ENCODE results near the gene CHST6. TPM values are rescaled to one million over a fixed set of nuclear protein-coding genes. Genes with fewer than 3 reads are reported as not detected.

CHST6 gene
- polyA plus RNA-seq, 4 donors, result 1.0 to 10.1 (median 5.0) TPM

- FAIRE-seq (no peak), DNase-seq (no peak)
- Histone ChIP-seq H3K4me1 (ENCODE audit: control insufficient read depth in 3 of 3, insufficient read depth in 2 of 3, low read depth in 1 of 3, low read length in 2 of 3) (no peaks in the 10 kb centered on the region), H3K9me3 (ENCODE audit: control insufficient read depth in 2 of 2, insufficient read depth in 1 of 2, low read depth in 1 of 2, low read length in 1 of 2) (no peaks in the 10 kb centered on the region), H3K27me3 (ENCODE audit: control insufficient read depth in 3 of 3, insufficient read depth in 3 of 3, low read length in 3 of 3) (no peaks in the 10 kb centered on the region), H3K36me3 (ENCODE audit: control insufficient read depth in 3 of 3, insufficient read depth in 2 of 3, low read depth in 1 of 3, low read length in 3 of 3) (no peaks in the 10 kb centered on the region), H3K27ac (ENCODE audit: low read depth in 1 of 3, low read length in 2 of 3) (no peak overlapping the region), H3K4me3 (ENCODE audit: low read depth in 1 of 3, low read length in 3 of 3) (no peak overlapping the region)
- WGBS, 3 donors, result 14 to 50% (median 45%) methylated on average over 4 of the region's 4 CpGs
Observed at GRCh38 chr16:75477680-75478473, 17.4 kb downstream of the CHST6 start.

DNA sequence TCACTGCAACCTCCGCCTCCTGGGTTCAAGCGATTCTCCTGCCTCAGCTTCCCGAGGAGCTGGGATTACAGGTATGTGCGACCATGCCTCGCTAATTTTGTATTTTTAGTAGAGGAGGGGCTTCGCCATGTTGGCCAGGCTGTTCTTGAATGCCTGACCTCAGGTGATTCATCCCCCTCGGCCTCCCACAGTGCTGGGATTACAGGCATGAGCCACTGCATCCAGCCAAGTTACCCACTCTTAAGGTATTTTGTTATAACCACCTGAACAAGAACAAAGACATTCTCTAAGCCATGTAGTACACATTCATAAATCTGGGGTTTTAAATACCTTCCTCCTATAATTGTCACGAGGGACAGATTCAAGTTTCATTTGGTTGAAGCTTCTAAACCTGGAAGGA is 18.4 kb downstream of the CHST6 start:
- Histone ChIP-seq H3K4me3 (ENCODE audit: low read depth in 1 of 3, low read length in 3 of 3) (no peak overlapping the region), H3K27ac (ENCODE audit: low read depth in 1 of 3, low read length in 2 of 3) (no peak overlapping the region), H3K4me1 (ENCODE audit: control insufficient read depth in 3 of 3, insufficient read depth in 2 of 3, low read depth in 1 of 3, low read length in 2 of 3) (no peaks in the 10 kb centered on the region), H3K36me3 (ENCODE audit: control insufficient read depth in 3 of 3, insufficient read depth in 2 of 3, low read depth in 1 of 3, low read length in 3 of 3) (peaks cover 0 to 2% (median 0%) of the 10 kb centered on the region in 3 donors), H3K27me3 (ENCODE audit: control insufficient read depth in 3 of 3, insufficient read depth in 3 of 3, low read length in 3 of 3) (no peaks in the 10 kb centered on the region), H3K9me3 (ENCODE audit: control insufficient read depth in 2 of 2, insufficient read depth in 1 of 2, low read depth in 1 of 2, low read length in 1 of 2) (no peaks in the 10 kb centered on the region)
- DNase-seq, result no peak
- no peak for FAIRE-seq
- 85 to 91% (median 87%) methylated on average over 8 of the region's 8 CpGs for WGBS, 3 donors

GRCh38 chr16:75475420-75475847 is 19.8 kb downstream of the CHST6 start:
- WGBS, 3 donors, result 91 to 94% (median 93%) methylated on average over 2 of the region's 2 CpGs
- H3K27ac ChIP-seq (ENCODE audit: low read depth in 1 of 3, low read length in 2 of 3), result no peak overlapping the region
- H3K9me3 ChIP-seq (ENCODE audit: control insufficient read depth in 2 of 2, insufficient read depth in 1 of 2, low read depth in 1 of 2, low read length in 1 of 2), result no peaks in the 10 kb centered on the region
- FAIRE-seq (no peak), DNase-seq (no peak)
- H3K4me3 ChIP-seq (ENCODE audit: low read depth in 1 of 3, low read length in 3 of 3), result no peak overlapping the region
- H3K36me3 ChIP-seq (ENCODE audit: control insufficient read depth in 3 of 3, insufficient read depth in 2 of 3, low read depth in 1 of 3, low read length in 3 of 3), result peaks cover 0 to 2% (median 0%) of the 10 kb centered on the region in 3 donors
- H3K4me1 ChIP-seq (ENCODE audit: control insufficient read depth in 3 of 3, insufficient read depth in 2 of 3, low read depth in 1 of 3, low read length in 2 of 3), result no peaks in the 10 kb centered on the region
- H3K27me3 ChIP-seq (ENCODE audit: control insufficient read depth in 3 of 3, insufficient read depth in 3 of 3, low read length in 3 of 3), result no peaks in the 10 kb centered on the region

GRCh38 chr16:75472908-75473877 is 22.0 kb downstream of the CHST6 start:
- Histone ChIP-seq H3K4me3 (ENCODE audit: low read depth in 1 of 3, low read length in 3 of 3) (no peak overlapping the region), H3K27me3 (ENCODE audit: control insufficient read depth in 3 of 3, insufficient read depth in 3 of 3, low read length in 3 of 3) (no peaks in the 10 kb centered on the region), H3K9me3 (ENCODE audit: control insufficient read depth in 2 of 2, insufficient read depth in 1 of 2, low read depth in 1 of 2, low read length in 1 of 2) (no peaks in the 10 kb centered on the region), H3K4me1 (ENCODE audit: control insufficient read depth in 3 of 3, insufficient read depth in 2 of 3, low read depth in 1 of 3, low read length in 2 of 3) (no peaks in the 10 kb centered on the region), H3K36me3 (ENCODE audit: control insufficient read depth in 3 of 3, insufficient read depth in 2 of 3, low read depth in 1 of 3, low read length in 3 of 3) (peaks cover 0 to 2% (median 0%) of the 10 kb centered on the region in 3 donors), H3K27ac (ENCODE audit: low read depth in 1 of 3, low read length in 2 of 3) (no peak overlapping the region)
- FAIRE-seq (no peak), DNase-seq (no peak)
- WGBS, 3 donors, result 95 to 96% (median 95%) methylated on average over 17 of the region's 17 CpGs

GRCh38 chr16:75471723-75472633 is 23.3 kb downstream of the CHST6 start:
- Histone ChIP-seq H3K27me3 (ENCODE audit: control insufficient read depth in 3 of 3, insufficient read depth in 3 of 3, low read length in 3 of 3) (no peaks in the 10 kb centered on the region), H3K4me3 (ENCODE audit: low read depth in 1 of 3, low read length in 3 of 3) (no peak overlapping the region), H3K36me3 (ENCODE audit: control insufficient read depth in 3 of 3, insufficient read depth in 2 of 3, low read depth in 1 of 3, low read length in 3 of 3) (peaks cover 0 to 2% (median 0%) of the 10 kb centered on the region in 3 donors), H3K4me1 (ENCODE audit: control insufficient read depth in 3 of 3, insufficient read depth in 2 of 3, low read depth in 1 of 3, low read length in 2 of 3) (no peaks in the 10 kb centered on the region), H3K9me3 (ENCODE audit: control insufficient read depth in 2 of 2, insufficient read depth in 1 of 2, low read depth in 1 of 2, low read length in 1 of 2) (no peaks in the 10 kb centered on the region), H3K27ac (ENCODE audit: low read depth in 1 of 3, low read length in 2 of 3) (no peak overlapping the region)
- DNase-seq (peak; percentile 77), FAIRE-seq (no peak)
- WGBS, 3 donors, result 12 to 14% (median 13%) methylated on average over 10 of the region's 10 CpGs

DNA sequence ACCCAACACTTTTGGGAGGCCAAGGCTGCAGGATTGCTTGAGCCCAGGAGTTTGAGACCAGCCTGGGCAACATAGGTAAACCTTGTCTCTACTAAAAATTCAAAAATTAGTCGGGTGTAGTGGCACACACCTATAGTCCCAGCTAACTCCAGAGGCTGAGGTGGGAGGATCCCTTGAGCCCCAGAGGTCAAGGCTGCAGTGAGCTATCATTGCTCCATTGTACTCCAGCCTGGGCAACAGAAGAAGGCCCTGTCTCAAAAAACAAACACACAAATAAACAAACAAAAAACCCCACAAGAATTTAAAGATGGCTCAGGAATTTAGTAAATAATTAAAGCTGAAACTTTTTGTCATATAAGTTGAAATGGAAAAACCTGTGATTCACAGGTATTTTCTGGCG is 28.5 kb downstream of the CHST6 start:
- Histone ChIP-seq H3K4me1 (ENCODE audit: control insufficient read depth in 3 of 3, insufficient read depth in 2 of 3, low read depth in 1 of 3, low read length in 2 of 3) (peaks cover 0 to 3% (median 0%) of the 10 kb centered on the region in 3 donors), H3K4me3 (ENCODE audit: low read depth in 1 of 3, low read length in 3 of 3) (no peak overlapping the region), H3K27me3 (ENCODE audit: control insufficient read depth in 3 of 3, insufficient read depth in 3 of 3, low read length in 3 of 3) (no peaks in the 10 kb centered on the region), H3K36me3 (ENCODE audit: control insufficient read depth in 3 of 3, insufficient read depth in 2 of 3, low read depth in 1 of 3, low read length in 3 of 3) (no peaks in the 10 kb centered on the region), H3K27ac (ENCODE audit: low read depth in 1 of 3, low read length in 2 of 3) (no peak overlapping the region), H3K9me3 (ENCODE audit: control insufficient read depth in 2 of 2, insufficient read depth in 1 of 2, low read depth in 1 of 2, low read length in 1 of 2) (no peaks in the 10 kb centered on the region)
- 59 to 82% (median 68%) methylated on average over 2 of the region's 2 CpGs for WGBS, 3 donors
- FAIRE-seq (no peak), DNase-seq (no peak)

DNA sequence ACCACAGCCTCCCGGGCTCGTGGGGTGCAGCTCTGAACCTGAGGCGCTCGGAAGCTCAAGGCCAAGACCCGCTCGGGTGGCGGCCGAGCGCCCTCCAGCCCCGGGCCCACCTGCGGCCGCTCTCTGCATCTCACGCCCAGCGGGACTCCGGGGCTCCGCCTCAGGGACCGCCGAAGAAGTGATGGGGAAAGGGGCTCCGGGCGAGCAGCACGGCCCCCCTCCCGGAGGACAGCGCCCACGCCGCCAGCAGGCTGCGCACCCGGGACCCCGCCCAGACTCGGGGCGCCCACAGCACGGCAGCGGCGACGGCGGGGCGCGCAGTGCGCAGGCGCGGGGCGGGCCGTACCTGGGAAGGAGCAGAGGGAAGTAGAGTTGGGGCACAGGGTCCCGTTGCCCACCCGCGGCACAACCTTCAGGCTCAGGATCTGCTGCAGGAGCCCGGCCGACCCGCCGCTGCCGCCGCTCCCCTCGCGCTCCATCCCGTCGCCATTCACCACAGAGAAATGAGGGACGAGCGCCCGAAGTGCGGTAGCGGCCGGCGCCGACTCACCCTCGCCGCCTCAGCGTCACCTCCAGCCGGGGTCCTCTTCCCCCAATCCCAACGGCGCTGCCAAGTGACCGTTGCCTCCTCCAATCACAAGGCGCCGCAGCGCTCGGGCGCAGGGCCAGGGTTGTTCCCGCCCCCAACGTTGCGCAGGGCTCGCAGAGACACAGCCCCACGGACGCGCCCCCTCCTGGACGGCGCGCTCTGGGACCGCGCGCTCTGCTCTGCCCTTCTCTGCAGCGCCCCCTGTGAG is 30.9 kb downstream of the CHST6 start, which contains the start of gene TMEM170A:
TMEM170A (minus strand) TSS at position 568 of the 797 bp plus-strand sequence; CDS start at position 479, 89 bp downstream.
- WGBS, 3 donors, result 0% methylated on average over 51 to 89 of the region's 89 CpGs

More for the DNA sequence above, 30.9 kb downstream of the CHST6 start, which contains the start of gene TMEM170A:
- Histone ChIP-seq H3K27ac (ENCODE audit: low read depth in 1 of 3, low read length in 2 of 3) (peak within 1 kb of the TSS; percentile 95 to 100 (median 96)), H3K27me3 (ENCODE audit: control insufficient read depth in 3 of 3, insufficient read depth in 3 of 3, low read length in 3 of 3) (no peaks in the 10 kb centered on the region), H3K4me3 (ENCODE audit: low read depth in 1 of 3, low read length in 3 of 3) (peak within 1 kb of the TSS; percentile 71 to 95 (median 92)), H3K9me3 (ENCODE audit: control insufficient read depth in 2 of 2, insufficient read depth in 1 of 2, low read depth in 1 of 2, low read length in 1 of 2) (no peaks in the 10 kb centered on the region), H3K4me1 (ENCODE audit: control insufficient read depth in 3 of 3, insufficient read depth in 2 of 3, low read depth in 1 of 3, low read length in 2 of 3) (peaks cover 0 to 18% (median 5%) of the 10 kb centered on the region in 3 donors), H3K36me3 (ENCODE audit: control insufficient read depth in 3 of 3, insufficient read depth in 2 of 3, low read depth in 1 of 3, low read length in 3 of 3) (peaks cover 0 to 8% (median 0%) of the 10 kb centered on the region in 3 donors)
- FAIRE-seq, result no peak
- DNase-seq, result peak; percentile 99 to 100
